K562 (cell line): ENCODE data around the gene HTR1D. TPM values are rescaled to one million over a fixed set of nuclear protein-coding genes. Genes with fewer than 3 reads are reported as not detected.

Experiments used
- CHD4 ChIP-seq: fragments of 200-600 bp; sonication (generic); IDR thresholded peaks from 3 replicates; pipeline ENCODE4 v1.6.1; 2012; ENCODE audit warnings: low read depth, mild to moderate bottlenecking, mixed read lengths, low read length, inconsistent platforms; ENCODE audit not compliant: insufficient read depth, insufficient replicate concordance, poor library complexity, severe bottlenecking
- CTCFL ChIP-seq: IDR thresholded peaks from 2 replicates; pipeline ENCODE4 v1.6.1; 2011; ENCODE audit warnings: borderline replicate concordance, low read depth, mild to moderate bottlenecking, moderate library complexity, low read length; ENCODE audit not compliant: insufficient read depth, poor library complexity, severe bottlenecking
- DLX4 ChIP-seq: fragments of 250-450 bp; sonication (Bioruptor Pico); IDR thresholded peaks from 2 replicates; pipeline ENCODE4 v1.6.1; 2021; ENCODE audit warnings: mild to moderate bottlenecking
- FOS ChIP-seq: IDR thresholded peaks from 3 replicates; pipeline ENCODE4 v1.6.1; 2011; ENCODE audit not compliant: insufficient read length; ENCODE audit errors: extremely low read depth
- FOXK2 ChIP-seq, 2 experiments: fragments of 450-650 bp; IDR thresholded peaks in 1 of 2; conservative IDR thresholded peaks in 1 of 2; 2 replicates each; pipeline ENCODE4 v1.6.1; 2016; ENCODE audit warnings: low read depth in 2 of 2, mild to moderate bottlenecking in 1 of 2
- KDM2B ChIP-seq: fragments of 250-450 bp; sonication (Bioruptor Pico); IDR thresholded peaks from 2 replicates; pipeline ENCODE4 v1.8.0; 2021; ENCODE audit warnings: mild to moderate bottlenecking, moderate library complexity
- LEF1 ChIP-seq: fragments of 450-650 bp; IDR thresholded peaks from 2 replicates; pipeline ENCODE4 v1.6.1; 2016; ENCODE audit warnings: mild to moderate bottlenecking
- MLX ChIP-seq, 2 experiments: fragments of 450-650 bp in 1 of 2; sonication (generic) in 1 of 2; formaldehyde crosslinking; conservative IDR thresholded peaks; 2 replicates each; pipeline versions ENCODE4 v1.4.0 to v1.8.1; 2020 to 2022; ENCODE audit warnings: mild to moderate bottlenecking in 1 of 2, missing genetic modification reagents in 1 of 2
- MTA1 ChIP-seq: fragments of 450-650 bp; IDR thresholded peaks from 2 replicates; pipeline ENCODE4 v1.6.1; 2017; ENCODE audit warnings: borderline replicate concordance
- NKRF ChIP-seq: fragments of 450-650 bp; IDR thresholded peaks from 2 replicates; pipeline ENCODE4 v1.6.1; 2016; ENCODE audit warnings: borderline replicate concordance
- NR1H2 ChIP-seq: sonication (generic); formaldehyde crosslinking; IDR thresholded peaks from 2 replicates; pipeline ENCODE4 v1.4.0; 2020; ENCODE audit warnings: mild to moderate bottlenecking, missing genetic modification reagents
- NR3C1 ChIP-seq: sonication (generic); formaldehyde crosslinking; IDR thresholded peaks from 2 replicates; pipeline ENCODE4 v1.8.1; 2022; ENCODE audit warnings: missing genetic modification reagents
- NUFIP1 ChIP-seq: fragments of 450-650 bp; IDR thresholded peaks from 2 replicates; pipeline ENCODE4 v1.6.1; 2018; ENCODE audit not compliant: partially characterized antibody
- PCBP1 ChIP-seq: fragments of 200-400 bp; formaldehyde crosslinking; IDR thresholded peaks from 2 replicates; pipeline ENCODE4 v1.6.1; 2018; ENCODE audit warnings: mild to moderate bottlenecking, low read depth, low read length; ENCODE audit not compliant: poor library complexity, severe bottlenecking
- PML ChIP-seq: IDR thresholded peaks from 2 replicates; pipeline ENCODE4 v1.6.1; 2012; ENCODE audit warnings: low read length, inconsistent platforms
- RBM17 ChIP-seq: fragments of 200-400 bp; formaldehyde crosslinking; IDR thresholded peaks from 2 replicates; pipeline ENCODE4 v1.6.1; 2017; ENCODE audit warnings: low read depth, mild to moderate bottlenecking, low read length, borderline replicate concordance
- SIX5 ChIP-seq, 2 experiments: IDR thresholded peaks; 2 replicates each; pipeline ENCODE4 v1.6.1; 2011; ENCODE audit warnings: low read length in 2 of 2, borderline replicate concordance in 1 of 2, low read depth in 1 of 2, mild to moderate bottlenecking in 1 of 2, moderate library complexity in 1 of 2; ENCODE audit not compliant: insufficient read depth in 1 of 2
- TSC22D4 ChIP-seq: fragments of 450-650 bp; IDR thresholded peaks from 2 replicates; pipeline ENCODE4 v1.6.1; 2016; ENCODE audit warnings: missing genetic modification characterization, missing biosample characterization, control low read depth
- ZBTB5 ChIP-seq: fragments of 450-650 bp; IDR thresholded peaks from 2 replicates; pipeline ENCODE4 v1.6.1; 2017; ENCODE audit warnings: antibody characterized with exemption
- ZNF699 ChIP-seq: fragments of 250-450 bp; sonication (Bioruptor Pico); IDR thresholded peaks from 2 replicates; pipeline ENCODE4 v1.8.0; 2021; ENCODE audit warnings: mild to moderate bottlenecking, moderate library complexity; ENCODE audit not compliant: insufficient replicate concordance
- polyA plus RNA-seq, 8 experiments: library from polyadenylated mRNA; depleted of rRNA in 4 of 8; stranded (reverse) in 5 of 8; unstranded in 3 of 8; fragments of >200 nt; fragmentation: Nextera tagmentation in 2 of 8; fragmentation: Illumina TruSeq in 1 of 8; extraction: Ambion mirVana in 2 of 8; extraction: Trizol in 1 of 8; gene quantifications; 2 replicates each; pipeline versions ENCODE4 v1.2.1 to v1.2.3, GENCODE V29; 2011 to 2014; ENCODE audit warnings: inconsistent platforms in 1 of 8, missing spikeins in 1 of 8
- total RNA-seq, 7 experiments: library from RNA; depleted of rRNA in 6 of 7; stranded (reverse); fragments of >200 nt in 6 of 7; fragmentation: Illumina TruSeq in 2 of 7; extraction: Trizol in 2 of 7; gene quantifications; 2 replicates each; pipeline versions ENCODE4 v1.2.1 to v1.2.3, GENCODE V29; 2011 to 2021; ENCODE audit warnings: low replicate concordance in 1 of 7

Gene HTR1D
- total and polyA plus RNA-seq, 9 of the 15 experiments (the other 6 are each of a cell fraction or from before 2014, with no cell fraction given) = 0.03 to 0.09 (median 0.04) TPM; not detected in 4

- TF ChIP-seq FOXK2 (conservative IDR thresholded peaks at IDR 0.05 in 1 of 2, IDR thresholded peaks at IDR 0.05 in 1 of 2; ENCODE audit: low read depth in 2 of 2) (peak; percentile 23 to 45; a peak in 1 of 4 replicates), PML (no peak), NKRF (no peak), NR1H2 (CRISPR knock-in tag) (no peak), FOS (no peak), LEF1 (no peak; the same call in 1 of the 2 replicates), CTCFL (no peak), ZBTB5 (no peak), PCBP1 (no peak), MTA1 (peak; percentile 57; the same call in 1 of the 2 replicates), NR3C1 (no peak), ZNF699 (CRISPR knock-in tag) (no peak), DLX4 (CRISPR knock-in tag) (no peak), RBM17 (no peak), TSC22D4 (tag) (0 out of 2 replicates have a peak, but pooled peaks have one; percentile 21), NUFIP1 (no peak), MLX (CRISPR knock-in tag; conservative IDR thresholded peaks at IDR 0.05) (no peak), CHD4 (no peak), SIX5 (IDR thresholded peaks at IDR 0.05; ENCODE audit: borderline replicate concordance in 1 of 2, insufficient read depth in 1 of 2, low read depth in 1 of 2, low read length in 2 of 2) (no peak), KDM2B (CRISPR knock-in tag) (no peak)
Observed at GRCh38 chr1:23169727-23170335, 47.5 kb downstream of the HTR1D start (continued).
